IMR-90 (cell line): ENCODE data around the gene ALDH18A1. TPM values are rescaled to one million over a fixed set of nuclear protein-coding genes. Genes with fewer than 3 reads are reported as not detected.

Source experiments
- ATAC-seq: fragments of 200-7000 bp; cut with Tn5 transposase; 2 replicates; pipeline ENCODE4 v1.9.1; 2020; ENCODE audit warnings: low read depth, mild to moderate bottlenecking, moderate library complexity
- BruUV-seq: library from RNA; stranded (reverse); fragments of 400-500 nt; replicated peaks from 2 replicates; lab custom pipeline; 2021; lab: Mats Ljungman, UMichigan
- CTCF ChIA-PET: fragments of 300-600 bp; formaldehyde crosslinking; extraction: SDS; loops from one replicate; lab custom pipeline; 2021; ENCODE audit warnings: antibody characterized with exemption; lab: Yijun Ruan, JAX
- POLR2A ChIA-PET: fragments of 300-600 bp; sonication (Branson Sonifier 250); formaldehyde crosslinking; loops from one replicate; lab custom pipeline; 2022; ENCODE audit warnings: antibody characterized with exemption; ENCODE audit not compliant: unreplicated experiment; lab: Charles Lee
- DNase-seq: peaks from one replicate; pipeline ENCODE4 v3.0.0; 2013
- H2AFZ ChIP-seq: replicated peaks from 2 replicates; pipeline ENCODE3; 2013; ENCODE audit warnings: low read length, mild to moderate bottlenecking; ENCODE audit not compliant: poor library complexity
- H2AK5ac ChIP-seq: 2 replicates; pipeline ENCODE4 v1.6.1; 2013; ENCODE audit warnings: low read depth, low read length, inconsistent platforms
- H2AK9ac ChIP-seq: replicated peaks from 2 replicates; pipeline ENCODE3; 2013; ENCODE audit warnings: mild to moderate bottlenecking, low read depth, low read length, moderate library complexity; ENCODE audit not compliant: poor library complexity
- H2BK120ac ChIP-seq: 2 replicates; pipeline ENCODE4 v1.6.1; 2013; ENCODE audit warnings: low read depth, low read length, inconsistent platforms
- H2BK15ac ChIP-seq: 3 replicates; pipeline ENCODE4 v1.6.1; 2013; ENCODE audit warnings: low read depth, low read length, inconsistent platforms
- H2BK20ac ChIP-seq: 2 replicates; pipeline ENCODE4 v1.6.1; 2013; ENCODE audit warnings: low read depth, mild to moderate bottlenecking, inconsistent platforms, low read length, moderate library complexity
- H2BK5ac ChIP-seq: 2 replicates; pipeline ENCODE4 v1.6.1; 2013; ENCODE audit warnings: mild to moderate bottlenecking, low read depth, low read length, inconsistent platforms; ENCODE audit not compliant: poor library complexity, severe bottlenecking
- H3K14ac ChIP-seq: replicated peaks from 2 replicates; pipeline ENCODE4 v1.6.1; 2013; ENCODE audit warnings: low read depth, low read length, inconsistent platforms
- H3K18ac ChIP-seq: 2 replicates; pipeline ENCODE4 v1.6.1; 2013; ENCODE audit warnings: low read depth, low read length, control low read depth
- H3K23ac ChIP-seq: 2 replicates; pipeline ENCODE4 v1.6.1; 2013; ENCODE audit warnings: low read depth, low read length, inconsistent platforms
- H3K27ac ChIP-seq: 2 replicates; pipeline ENCODE4 v1.5.1; 2013; ENCODE audit warnings: mild to moderate bottlenecking, control low read depth, low read length; ENCODE audit not compliant: insufficient read depth
- H3K27me3 ChIP-seq: 2 replicates; pipeline ENCODE4 v1.6.1; 2013; ENCODE audit warnings: low read length; ENCODE audit not compliant: control insufficient read depth, insufficient read depth
- H3K36me3 ChIP-seq: 2 replicates; pipeline ENCODE4 v1.6.1; 2013; ENCODE audit warnings: low read length, mixed read lengths; ENCODE audit not compliant: control insufficient read depth, insufficient read depth
- H3K4ac ChIP-seq: 2 replicates; pipeline ENCODE4 v1.6.1; 2013; ENCODE audit warnings: low read depth, low read length, inconsistent platforms
- H3K4me1 ChIP-seq: 2 replicates; pipeline ENCODE4 v1.6.1; 2013; ENCODE audit warnings: low read length, mixed read lengths; ENCODE audit not compliant: control insufficient read depth, insufficient read depth
- H3K4me2 ChIP-seq: 2 replicates; pipeline ENCODE4 v1.6.1; 2013; ENCODE audit warnings: low read depth, mild to moderate bottlenecking, control low read depth, low read length, moderate library complexity
- H3K4me3 ChIP-seq: 2 replicates; pipeline ENCODE4 v1.5.1; 2013; ENCODE audit warnings: low read depth, mild to moderate bottlenecking, control low read depth, low read length, moderate library complexity; ENCODE audit not compliant: insufficient read depth
- H3K56ac ChIP-seq: 2 replicates; pipeline ENCODE4 v1.6.1; 2013; ENCODE audit warnings: low read length, inconsistent platforms; ENCODE audit not compliant: insufficient read depth; ENCODE audit errors: extremely low read depth
- H3K79me1 ChIP-seq, 2 experiments: 2 replicates each; pipeline ENCODE4 v1.6.1; 2013; ENCODE audit warnings: low read length in 2 of 2, inconsistent platforms in 1 of 2, low read depth in 1 of 2
- H3K9ac ChIP-seq: 2 replicates; pipeline ENCODE4 v1.6.1; 2013; ENCODE audit warnings: low read depth, low read length, control low read depth
- H3K9me1 ChIP-seq: 2 replicates; pipeline ENCODE4 v1.6.1; 2013; ENCODE audit warnings: low read length, inconsistent platforms; ENCODE audit not compliant: insufficient read depth
- H3K9me3 ChIP-seq: 2 replicates; pipeline ENCODE4 v1.6.1; 2013; ENCODE audit warnings: low read length; ENCODE audit not compliant: control insufficient read depth, insufficient read depth
- H4K20me1 ChIP-seq: 2 replicates; pipeline ENCODE4 v1.6.1; 2013; ENCODE audit warnings: low read length, inconsistent platforms; ENCODE audit not compliant: insufficient read depth
- H4K5ac ChIP-seq: 2 replicates; pipeline ENCODE4 v1.6.1; 2013; ENCODE audit warnings: mild to moderate bottlenecking, low read depth, low read length, control low read depth
- H4K8ac ChIP-seq, 2 experiments: 2 replicates each; pipeline ENCODE4 v1.6.1; 2013; ENCODE audit warnings: low read depth in 2 of 2, low read length in 2 of 2, control low read depth in 1 of 2, inconsistent platforms in 1 of 2
- H4K91ac ChIP-seq: 2 replicates; pipeline ENCODE4 v1.6.1; 2013; ENCODE audit warnings: low read depth, low read length, inconsistent platforms; ENCODE audit not compliant: insufficient read depth
- CEBPB ChIP-seq: IDR thresholded peaks from 2 replicates; pipeline ENCODE4 v1.6.1; 2012; ENCODE audit warnings: low read depth, low read length, improper control_type of control experiment
- CHD1 ChIP-seq: IDR thresholded peaks from 2 replicates; pipeline ENCODE4 v1.6.1; 2012; ENCODE audit warnings: low read depth, low read length, improper control_type of control experiment
- CTCF ChIP-seq: conservative IDR thresholded peaks from 2 replicates; pipeline ENCODE4 v1.5.1; 2012; ENCODE audit warnings: mild to moderate bottlenecking, low read depth, low read length, improper control_type of control experiment
- FOS ChIP-seq: fragments of 150-350 bp; IDR thresholded peaks from 2 replicates; pipeline ENCODE4 v1.6.1; 2016; ENCODE audit warnings: low read depth, low read length
- MAZ ChIP-seq: IDR thresholded peaks from 2 replicates; pipeline ENCODE4 v1.6.1; 2012; ENCODE audit warnings: low read depth, mild to moderate bottlenecking, low read length, improper control_type of control experiment, moderate library complexity, borderline replicate concordance
- MXI1 ChIP-seq: IDR thresholded peaks from 2 replicates; pipeline ENCODE4 v1.6.1; 2012; ENCODE audit warnings: low read depth, mild to moderate bottlenecking, low read length, moderate library complexity, borderline replicate concordance
- NFE2L2 ChIP-seq: fragments of 150-350 bp; IDR thresholded peaks from 2 replicates; pipeline ENCODE4 v1.6.1; 2016; ENCODE audit warnings: low read depth, mild to moderate bottlenecking, low read length
- POLR2A ChIP-seq: IDR thresholded peaks from 2 replicates; pipeline ENCODE4 v1.6.1; 2012; ENCODE audit warnings: mild to moderate bottlenecking, low read depth, low read length
- RCOR1 ChIP-seq: IDR thresholded peaks from 2 replicates; pipeline ENCODE4 v1.6.1; 2012; ENCODE audit warnings: mild to moderate bottlenecking, low read length, improper control_type of control experiment; ENCODE audit not compliant: insufficient replicate concordance
- RFX5 ChIP-seq: IDR thresholded peaks from 2 replicates; pipeline ENCODE4 v1.8.0; 2012; ENCODE audit warnings: low read depth, mild to moderate bottlenecking, low read length, moderate library complexity
- USF2 ChIP-seq: fragments of 150-350 bp; IDR thresholded peaks from 2 replicates; pipeline ENCODE4 v1.6.1; 2017; ENCODE audit warnings: mild to moderate bottlenecking, antibody characterized with exemption, low read length, low read depth
- WGBS, 2 experiments: methylation state at CpG; one replicate each; pipeline versions ENCODE4 v1.1.5 to v1.1.7; 2013; ENCODE audit warnings: missing lambda C conversion rate in 2 of 2; ENCODE audit not compliant: insufficient read length in 1 of 2; ENCODE audit errors: extremely low coverage in 2 of 2; 5-methylcytosine and 5-hydroxymethylcytosine counted together
- dilution Hi-C: fragments of 300-500 bp; cut with HindIII; formaldehyde crosslinking; loops from one replicate; pipeline ENCODE4 v1.14.3; 2018; ENCODE audit warnings: low sequenced_read_pairs; ENCODE audit not compliant: unreplicated experiment
- in situ Hi-C: fragments of 300-500 bp; cut with MboI; formaldehyde crosslinking; loops from 3 replicates; pipeline ENCODE4 v1.14.3; 2019; ENCODE audit warnings: low sequenced_read_pairs, inconsistent platforms, mixed read lengths
- intact Hi-C: fragments of 100-400 bp; cut with micrococcal nuclease; formaldehyde crosslinking; loops from 2 replicates; pipeline ENCODE4 v1.10.0; 2022
- polyA plus RNA-seq, 3 experiments: library from polyadenylated mRNA; depleted of rRNA; stranded (reverse); fragments of >200 nt; gene quantifications; 2 replicates each; pipeline ENCODE4 v1.2.3, GENCODE V29; 2012; ENCODE audit warnings: low replicate concordance in 1 of 3
- total RNA-seq: library from RNA; depleted of rRNA; stranded (reverse); fragments of >200 nt; gene quantifications from 2 replicates; pipeline ENCODE4 v1.2.3, GENCODE V29; 2012

ALDH18A1 gene
- total and polyA plus RNA-seq, 2 of the 4 experiments (the other 2 are of a cell fraction): 93.4 to 232 TPM

- POLR2A ChIA-PET: no interaction called here
- H2AFZ ChIP-seq: no peak overlapping the region
- intact Hi-C loops (loop anchor here (5.0 to 10.0 kb wide), 2 partner anchors 351 to 604 kb away; partner anchors contain the start of gene CCNJ), in situ Hi-C loops (no loop called here), dilution Hi-C loops (no loop called here)
- H3K36me3 ChIP-seq: peaks cover 14% of the 10 kb centered on the region
- DNase-seq: no peak
- no peaks in the 10 kb centered on the region for H3K9me1 ChIP-seq
- no peak overlapping the region for H3K56ac ChIP-seq
- H3K9me3 ChIP-seq: no peaks in the 10 kb centered on the region
- no peak overlapping the region for H2BK20ac ChIP-seq
- H2BK5ac ChIP-seq: no peak overlapping the region
- H3K27me3 ChIP-seq: no peaks in the 10 kb centered on the region
- H3K18ac ChIP-seq: no peak overlapping the region
- H3K4me3 ChIP-seq: no peak overlapping the region
- H3K14ac ChIP-seq: no peak overlapping the region
- H2BK120ac ChIP-seq: no peak overlapping the region
- no peaks in the 10 kb centered on the region for H4K20me1 ChIP-seq
- no peak overlapping the region for H2AK5ac ChIP-seq
- no peak for TF ChIP-seq CEBPB
- TF ChIP-seq POLR2A: no peak
- TF ChIP-seq CTCF: no peak
- TF ChIP-seq CHD1: no peak
- TF ChIP-seq MAZ: no peak
- no peak for TF ChIP-seq FOS
- TF ChIP-seq MXI1: no peak
- no peak for TF ChIP-seq USF2
- TF ChIP-seq RCOR1: no peak
- no peak for TF ChIP-seq NFE2L2
- no peak for TF ChIP-seq RFX5
- H3K9ac ChIP-seq: no peak overlapping the region
- no peak overlapping the region for H3K4me2 ChIP-seq
- no peak overlapping the region for H4K91ac ChIP-seq
- H3K27ac ChIP-seq: no peak overlapping the region
- H3K79me1 ChIP-seq: peaks cover 10 to 19% of the 10 kb centered on the region in 2 experiments; a peak in 3 of 4 replicates
- WGBS, 2 experiments: 100% methylated on average over 2 of the region's 2 CpGs; no CpG with 5 or more reads in 1 of the 2 experiments
- no peak overlapping the region for H3K4ac ChIP-seq
- H4K8ac ChIP-seq: no peak overlapping the region
- CTCF ChIA-PET: no interaction called here
- no peak overlapping the region for H4K5ac ChIP-seq
- H3K23ac ChIP-seq: no peak overlapping the region
- H2BK15ac ChIP-seq: no peak overlapping the region
- no TSS peak for BruUV-seq
- H3K4me1 ChIP-seq: peaks cover 2% of the 10 kb centered on the region; the same call in 1 of the 2 replicates
- ATAC-seq: no peak
- no peak overlapping the region for H2AK9ac ChIP-seq
Observed at GRCh38 chr10:95691281-95691680, 34.8 kb upstream of the ALDH18A1 start.
